ENCODE results near the gene HELZ2. TPM values are rescaled to one million over a fixed set of nuclear protein-coding genes. Genes with fewer than 3 reads are reported as not detected.

Gene HELZ2
- total RNA-seq, 1 donor from 2014 or later, result 31.4 TPM

- no peak for DNase-seq (ENCODE audit: extremely low spot score in 2 of 2)
- intact Hi-C loops (cut with DNase I), result loop anchor here (2.0 kb wide), 1 partner anchor 438 kb away; no protein-coding TSS in a partner anchor
- Histone ChIP-seq H3K4me3 (peak within 1 kb of the TSS; percentile 28 to 42), H3K9me3 (no peaks in the 10 kb centered on the region), H3K27me3 (no peaks in the 10 kb centered on the region), H3K27ac (peak within 1 kb of the TSS; percentile 65), H3K4me1 (peaks cover 47% of the 10 kb centered on the region), H3K36me3 (no peaks in the 10 kb centered on the region)
- TF ChIP-seq, protein P1, sequence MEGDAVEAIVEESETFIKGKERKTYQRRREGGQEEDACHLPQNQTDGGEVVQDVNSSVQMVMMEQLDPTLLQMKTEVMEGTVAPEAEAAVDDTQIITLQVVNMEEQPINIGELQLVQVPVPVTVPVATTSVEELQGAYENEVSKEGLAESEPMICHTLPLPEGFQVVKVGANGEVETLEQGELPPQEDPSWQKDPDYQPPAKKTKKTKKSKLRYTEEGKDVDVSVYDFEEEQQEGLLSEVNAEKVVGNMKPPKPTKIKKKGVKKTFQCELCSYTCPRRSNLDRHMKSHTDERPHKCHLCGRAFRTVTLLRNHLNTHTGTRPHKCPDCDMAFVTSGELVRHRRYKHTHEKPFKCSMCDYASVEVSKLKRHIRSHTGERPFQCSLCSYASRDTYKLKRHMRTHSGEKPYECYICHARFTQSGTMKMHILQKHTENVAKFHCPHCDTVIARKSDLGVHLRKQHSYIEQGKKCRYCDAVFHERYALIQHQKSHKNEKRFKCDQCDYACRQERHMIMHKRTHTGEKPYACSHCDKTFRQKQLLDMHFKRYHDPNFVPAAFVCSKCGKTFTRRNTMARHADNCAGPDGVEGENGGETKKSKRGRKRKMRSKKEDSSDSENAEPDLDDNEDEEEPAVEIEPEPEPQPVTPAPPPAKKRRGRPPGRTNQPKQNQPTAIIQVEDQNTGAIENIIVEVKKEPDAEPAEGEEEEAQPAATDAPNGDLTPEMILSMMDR (IDR thresholded peaks at IDR 0.05), result no peak
- no peak for TF ChIP-seq POLR2AphosphoS5 (IDR thresholded peaks at IDR 0.05; ENCODE audit: insufficient read depth in 1 of 2, low read depth in 1 of 2)
- TF ChIP-seq POLR2A (IDR thresholded peaks at IDR 0.05), result no peak
Measured at GRCh38 chr20:63536997-63537524, 37.0 kb downstream of the HELZ2 start, which contains the start of gene PTK6. Gene PTK6, minus strand, starts transcription at chr20:63537376. Its CDS starts 62 bp downstream, at chr20:63537314.

GRCh38 chr20:63536241-63536977, 37.6 kb downstream of the HELZ2 start:
- TF ChIP-seq, protein P1 (IDR thresholded peaks at IDR 0.05), result no peak
- TF ChIP-seq POLR2AphosphoS5 (IDR thresholded peaks at IDR 0.05; ENCODE audit: insufficient read depth in 1 of 2, low read depth in 1 of 2) (no peak), POLR2A (IDR thresholded peaks at IDR 0.05) (no peak)
- Histone ChIP-seq H3K27me3 (no peaks in the 10 kb centered on the region), H3K4me1 (peaks cover 47% of the 10 kb centered on the region), H3K27ac (peak overlapping the region; percentile 65), H3K9me3 (no peaks in the 10 kb centered on the region), H3K36me3 (no peaks in the 10 kb centered on the region), H3K4me3 (peak overlapping the region; percentile 28 to 42)
- DNase-seq (ENCODE audit: extremely low spot score in 2 of 2), result no peak
- intact Hi-C loops (cut with DNase I), result loop anchor here (2.0 kb wide), 1 partner anchor 438 kb away; no protein-coding TSS in a partner anchor

DNA sequence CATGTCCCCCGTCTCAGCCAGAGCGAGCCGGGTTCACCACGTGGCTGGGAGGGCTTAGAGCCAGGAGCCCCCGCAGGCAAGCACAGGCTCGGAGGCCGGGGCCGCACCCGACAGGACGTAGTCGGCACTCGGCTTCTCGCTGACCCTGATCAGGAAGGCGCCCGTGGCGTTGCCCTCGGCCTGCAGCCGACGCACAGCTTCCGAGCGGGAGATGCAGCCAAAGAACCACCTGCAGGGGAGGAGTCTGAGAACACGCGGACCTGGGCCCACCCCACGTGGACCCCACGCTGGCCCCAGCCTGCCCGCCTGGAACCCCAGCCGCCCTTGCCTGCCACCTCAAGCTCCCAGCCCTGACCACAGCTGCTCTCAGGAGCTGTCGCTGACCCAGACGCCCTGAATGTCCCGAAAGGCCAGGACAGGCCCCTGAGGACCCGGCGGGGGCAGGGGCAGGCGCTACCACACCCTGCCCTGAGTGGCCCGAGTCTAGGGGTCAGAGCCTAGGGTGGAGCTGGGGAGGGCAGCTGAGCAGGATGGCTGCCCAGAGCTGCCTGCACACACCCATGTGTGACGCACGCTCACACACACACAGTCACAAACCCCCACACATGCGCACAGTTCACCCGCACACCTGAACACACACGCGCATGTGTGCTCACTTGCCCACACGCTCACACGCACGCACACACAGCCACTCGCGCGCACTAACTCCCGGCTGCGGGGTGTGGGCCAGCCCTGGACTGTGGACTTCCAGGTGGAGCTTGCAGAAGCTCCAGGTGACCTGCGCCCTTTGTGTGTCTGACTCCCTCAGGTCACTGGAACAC, 39.0 kb downstream of the HELZ2 start:
- Histone ChIP-seq H3K9me3 (no peaks in the 10 kb centered on the region), H3K4me1 (peaks cover 47% of the 10 kb centered on the region), H3K27ac (peak overlapping the region; percentile 26), H3K36me3 (no peaks in the 10 kb centered on the region), H3K4me3 (peak overlapping the region in 1 of 2 donors; percentile 12), H3K27me3 (no peaks in the 10 kb centered on the region)
- intact Hi-C loops (cut with DNase I), result no loop called here
- DNase-seq (ENCODE audit: extremely low spot score in 2 of 2), result no peak
- peak in 1 of 2 donors; percentile 49 for TF ChIP-seq POLR2AphosphoS5 (IDR thresholded peaks at IDR 0.05; ENCODE audit: insufficient read depth in 1 of 2, low read depth in 1 of 2)
- no peak for TF ChIP-seq POLR2A (IDR thresholded peaks at IDR 0.05)

GRCh38 chr20:63534427-63534830, 39.6 kb downstream of the HELZ2 start:
- intact Hi-C loops (cut with DNase I), result no loop called here
- Histone ChIP-seq H3K4me1 (peaks cover 47% of the 10 kb centered on the region), H3K27me3 (no peaks in the 10 kb centered on the region), H3K9me3 (no peaks in the 10 kb centered on the region), H3K27ac (peak overlapping the region; percentile 26), H3K36me3 (no peaks in the 10 kb centered on the region), H3K4me3 (peak overlapping the region in 1 of 2 donors; percentile 4)
- DNase-seq (ENCODE audit: extremely low spot score in 2 of 2), result no peak
- no peak for TF ChIP-seq POLR2A (IDR thresholded peaks at IDR 0.05)
- TF ChIP-seq, protein P1 (IDR thresholded peaks at IDR 0.05), result no peak

- intact Hi-C loops (cut with DNase I), result no loop called here
- H3K4me1 ChIP-seq, result peaks cover 46% of the 10 kb centered on the region
- TF ChIP-seq POLR2AphosphoS5 (IDR thresholded peaks at IDR 0.05; ENCODE audit: insufficient read depth in 1 of 2, low read depth in 1 of 2), result peak; percentile 12 to 36
- TF ChIP-seq POLR2A (IDR thresholded peaks at IDR 0.05), result no peak
- TF ChIP-seq, protein P1 (IDR thresholded peaks at IDR 0.05), result no peak
- DNase-seq (ENCODE audit: extremely low spot score in 2 of 2), result no peak
- no peaks in the 10 kb centered on the region for H3K36me3 ChIP-seq
- no peaks in the 10 kb centered on the region for H3K27me3 ChIP-seq
- H3K9me3 ChIP-seq, result no peaks in the 10 kb centered on the region
- H3K27ac ChIP-seq, result peak overlapping the region; percentile 26
- H3K4me3 ChIP-seq, result peak overlapping the region in 1 of 2 donors; percentile 4
Measured at GRCh38 chr20:63533871-63534393, 40.1 kb downstream of the HELZ2 start.

Measured in vagina (tissue), 2 donors.